Measurements from ENCODE around the gene NAT8L. TPM values are rescaled to one million over a fixed set of nuclear protein-coding genes. Genes with fewer than 3 reads are reported as not detected.
A peak's percentile ranks its signal among the peaks of the same experiment; 100 is the strongest.

The NAT8L gene
- total RNA-seq, 1 experiment from 2014 or later = 16.6 TPM

GRCh38 chr4:2040391-2041238 is 18.5 kb upstream of the NAT8L start:
- ChIA-PET CTCF (no interaction called here), POLR2A (interaction anchor here (0.6 kb wide), 2 partner anchors 31 to 999 kb away, joined by 3 to 4 read pairs; no protein-coding TSS in a partner anchor)
- in situ Hi-C loops (cut with HindIII; ENCODE audit: low pct_unique_long_range_greater_than_20kb, low sequenced_read_pairs) (no loop called here), intact Hi-C loops (cut with micrococcal nuclease; ENCODE audit: unreplicated experiment) (no loop called here)
- Histone ChIP-seq H3K4me1 (ENCODE audit: control insufficient read depth, insufficient read depth, low read length) (no peaks in the 10 kb centered on the region), H3K36me3 (ENCODE audit: control insufficient read depth, insufficient read depth, low read length) (no peaks in the 10 kb centered on the region), H3K27me3 (ENCODE audit: control insufficient read depth, insufficient read depth, low read length) (no peaks in the 10 kb centered on the region), H3K4me3 (ENCODE audit: low read depth in 2 of 2, low read length in 2 of 2) (peak overlapping the region; percentile 67), H3K27ac (ENCODE audit: low read length) (no peak overlapping the region), H3K9me3 (ENCODE audit: control insufficient read depth, insufficient read depth, low read depth, low read length) (no peaks in the 10 kb centered on the region)
- ATAC-seq (peak; percentile 23; the same call in 1 of the 2 replicates), DNase-seq (ENCODE audit: low read depth, low spot score) (no peak)
- no peak for TF ChIP-seq CTCF (IDR thresholded peaks at IDR 0.05)
- no peak for TF ChIP-seq TCF7L2 (IDR thresholded peaks at IDR 0.05; ENCODE audit: low read depth, low read length)
- TF ChIP-seq REST (IDR thresholded peaks at IDR 0.05; ENCODE audit: insufficient read depth in 1 of 2, low read depth in 2 of 2, low read length in 1 of 2) = no peak
- no peak for TF ChIP-seq POLR2AphosphoS5 (IDR thresholded peaks at IDR 0.05; ENCODE audit: low read depth, low read length)
- BruUV-seq (replicated peaks) = no TSS peak

- no peaks in the 10 kb centered on the region; the same call in 1 of the 2 replicates for H3K4me1 ChIP-seq (ENCODE audit: control insufficient read depth, insufficient read depth, low read length)
- ATAC-seq = peak; percentile 78
- H3K9me3 ChIP-seq (ENCODE audit: control insufficient read depth, insufficient read depth, low read depth, low read length) = no peaks in the 10 kb centered on the region
- intact Hi-C loops (cut with micrococcal nuclease; ENCODE audit: unreplicated experiment) = no loop called here
- DNase-seq (ENCODE audit: low read depth, low spot score) = peak; percentile 2
- no peak for TF ChIP-seq TCF7L2 (IDR thresholded peaks at IDR 0.05; ENCODE audit: low read depth, low read length)
- TF ChIP-seq POLR2AphosphoS5 (IDR thresholded peaks at IDR 0.05; ENCODE audit: low read depth, low read length) = peak; percentile 29; the same call in 1 of the 2 replicates
- no peak for TF ChIP-seq REST (IDR thresholded peaks at IDR 0.05; ENCODE audit: insufficient read depth in 1 of 2, low read depth in 2 of 2, low read length in 1 of 2)
- no peak for TF ChIP-seq CTCF (IDR thresholded peaks at IDR 0.05)
- no peak for TF ChIP-seq SIN3A (IDR thresholded peaks at IDR 0.05; ENCODE audit: borderline replicate concordance, insufficient read depth, low read depth, low read length)
- no TSS peak for BruUV-seq (replicated peaks)
- CTCF ChIA-PET = no interaction called here
- no peaks in the 10 kb centered on the region for H3K36me3 ChIP-seq (ENCODE audit: control insufficient read depth, insufficient read depth, low read length)
- H3K27me3 ChIP-seq (ENCODE audit: control insufficient read depth, insufficient read depth, low read length) = no peaks in the 10 kb centered on the region
- H3K27ac ChIP-seq (ENCODE audit: low read length) = peak overlapping the region; percentile 54; the same call in 1 of the 2 replicates
- POLR2A ChIA-PET = no interaction called here
- in situ Hi-C loops (cut with HindIII; ENCODE audit: low pct_unique_long_range_greater_than_20kb, low sequenced_read_pairs) = no loop called here
- peak overlapping the region; percentile 67 for H3K4me3 ChIP-seq (ENCODE audit: low read depth in 2 of 2, low read length in 2 of 2)
These were observed 17.6 kb upstream of the NAT8L start for GRCh38 chr4:2041239-2042130.

Measured in Panc1 (cell line).